Adrenal gland (tissue), 12 donors: ENCODE measurements around the gene NHS. TPM values are rescaled to one million over a fixed set of nuclear protein-coding genes. Genes with fewer than 3 reads are reported as not detected.

ENCODE experiments used
- DNase-seq, 7 donors: peaks; one replicate each; pipeline ENCODE4 v3.0.0-alpha.2; 2019 to 2020
- H3K27ac ChIP-seq, 5 donors: fragments of 200-600 bp; sonication (generic) in 4 of 5; 1 replicate in 3 of 5; 2 replicates in 2 of 5; pipeline versions ENCODE4 v1.5.1 to v1.8.0; 2016 to 2020; ENCODE audit warnings: mild to moderate bottlenecking in 1 of 5
- H3K27me3 ChIP-seq: fragments of 200-600 bp; 2 replicates; pipeline ENCODE4 v1.8.0; 2021
- H3K36me3 ChIP-seq, 2 donors: fragments of 200-600 bp; replicated peaks in 1 of 2; 1 replicate in 1 of 2; 2 replicates in 1 of 2; pipeline versions ENCODE4 v1.5.1 to v1.8.0; 2018 to 2022
- H3K4me1 ChIP-seq, 2 donors: fragments of 200-600 bp; replicated peaks in 1 of 2; 1 replicate in 1 of 2; 2 replicates in 1 of 2; pipeline versions ENCODE4 v1.5.1 to v1.8.0; 2018 to 2021
- H3K4me3 ChIP-seq, 4 donors: fragments of 200-600 bp; sonication (generic) in 3 of 4; one replicate each; pipeline ENCODE4 v1.5.1; 2016 to 2018
- H3K9me3 ChIP-seq, 3 donors: fragments of 200-600 bp; sonication (generic) in 1 of 3; replicated peaks in 1 of 3; 1 replicate in 2 of 3; 2 replicates in 1 of 3; pipeline versions ENCODE4 v1.5.1 to v1.8.0; 2016 to 2021
- POLR2A ChIP-seq, 2 donors: fragments of 450-650 bp; IDR thresholded peaks; one replicate each; pipeline ENCODE4 v1.6.1; 2017; ENCODE audit warnings: antibody characterized with exemption in 2 of 2, mild to moderate bottlenecking in 2 of 2, moderate library complexity in 1 of 2
- WGBS, 4 donors: extraction: QIAGEN DNeasy Blood & Tissue Kit in 2 of 4; methylation state at CpG; one replicate each; pipeline versions ENCODE4 v1.1.5 to v1.1.7; 2013 to 2017; 5-methylcytosine and 5-hydroxymethylcytosine counted together
- intact Hi-C, 2 donors: fragments of 100-400 bp; cut with DNase I; formaldehyde crosslinking; loops; one replicate each; pipeline versions ENCODE4 v1.14.1 to v1.15.0; 2022 to 2023
- polyA plus RNA-seq, 3 donors: library from polyadenylated mRNA; stranded (reverse); fragments of 200-250 nt in 2 of 3; fragments of 350-450 nt in 1 of 3; fragmentation: Illumina TruSeq in 1 of 3; extraction: RNeasy Lipid Tissue Mini Kit (QIAGEN cat#74804) in 1 of 3; gene quantifications; one replicate each; pipeline ENCODE4 v1.2.3, GENCODE V29; 2013 to 2014
- total RNA-seq, 9 donors: library from RNA; depleted of rRNA in 4 of 9; stranded (reverse); fragments of >200 nt in 4 of 9; fragments of 120-200 nt in 1 of 9; fragmentation: NEBNext Ultra II Directional in 1 of 9; extraction: Animal tissue kit (Norgen Biotek cat#: 25700) in 1 of 9; gene quantifications; one replicate each; pipeline versions ENCODE4 v1.1.0 to v1.2.4, GENCODE V29; 2013 to 2023
- TF ChIP-seq, protein P1 (sequence below), 6 experiments: fragments of 450-650 bp in 4 of 6; fragments of 200-600 bp in 2 of 6; sonication (generic) in 1 of 6; IDR thresholded peaks; 1 replicate in 5 of 6; 2 replicates in 1 of 6; pipeline versions ENCODE4 v1.5.1 to v1.8.0; 2016 to 2021; ENCODE audit warnings: antibody characterized with exemption in 6 of 6, mild to moderate bottlenecking in 2 of 6, moderate library complexity in 1 of 6
- donor health status: healthy with polysubstance abuse.
- donor health status: Bipolar disorder and iron deficiency.
- donor health status: DM: yes; HTN: yes; CAD: no.
- donor health status: DM: no; HTN: no; CAD: no.
- donor health status: DM: no; HTN: no; CAD: no.
- donor health status: DM: yes; HTN: yes; CAD: no.

Gene NHS
- total and polyA plus RNA-seq, 12 donors, result 4.4 to 12.5 (median 6.8) TPM

DNA sequence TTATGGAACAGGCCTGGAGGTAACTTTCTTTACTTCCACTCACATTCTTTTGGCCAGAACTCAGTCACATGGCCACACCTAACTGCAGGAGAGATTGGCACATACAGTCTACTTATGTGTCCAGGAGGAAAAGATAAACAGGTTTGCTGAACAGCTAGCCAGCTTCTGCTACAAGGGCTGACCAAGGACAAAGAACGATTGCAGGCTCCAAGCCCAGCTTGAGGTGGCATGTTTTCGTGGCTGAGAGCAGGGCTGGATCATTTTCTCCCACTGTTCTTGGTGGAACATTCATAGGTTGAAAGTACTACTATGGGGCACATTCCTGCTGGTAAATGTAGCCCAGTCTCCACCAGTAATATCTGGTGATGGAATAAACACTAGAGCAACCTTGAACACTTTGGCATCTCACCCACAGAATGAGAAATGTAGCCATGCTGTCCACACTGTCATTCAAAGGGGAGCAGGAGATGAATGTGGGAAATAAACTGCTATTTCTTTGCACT is 28.2 kb downstream of the NHS start:
- H3K27ac ChIP-seq, result peak overlapping the region in 1 of 5 donors; percentile 24
- TF ChIP-seq, protein P1, sequence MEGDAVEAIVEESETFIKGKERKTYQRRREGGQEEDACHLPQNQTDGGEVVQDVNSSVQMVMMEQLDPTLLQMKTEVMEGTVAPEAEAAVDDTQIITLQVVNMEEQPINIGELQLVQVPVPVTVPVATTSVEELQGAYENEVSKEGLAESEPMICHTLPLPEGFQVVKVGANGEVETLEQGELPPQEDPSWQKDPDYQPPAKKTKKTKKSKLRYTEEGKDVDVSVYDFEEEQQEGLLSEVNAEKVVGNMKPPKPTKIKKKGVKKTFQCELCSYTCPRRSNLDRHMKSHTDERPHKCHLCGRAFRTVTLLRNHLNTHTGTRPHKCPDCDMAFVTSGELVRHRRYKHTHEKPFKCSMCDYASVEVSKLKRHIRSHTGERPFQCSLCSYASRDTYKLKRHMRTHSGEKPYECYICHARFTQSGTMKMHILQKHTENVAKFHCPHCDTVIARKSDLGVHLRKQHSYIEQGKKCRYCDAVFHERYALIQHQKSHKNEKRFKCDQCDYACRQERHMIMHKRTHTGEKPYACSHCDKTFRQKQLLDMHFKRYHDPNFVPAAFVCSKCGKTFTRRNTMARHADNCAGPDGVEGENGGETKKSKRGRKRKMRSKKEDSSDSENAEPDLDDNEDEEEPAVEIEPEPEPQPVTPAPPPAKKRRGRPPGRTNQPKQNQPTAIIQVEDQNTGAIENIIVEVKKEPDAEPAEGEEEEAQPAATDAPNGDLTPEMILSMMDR (IDR thresholded peaks at IDR 0.05), result no peak
- no peak for TF ChIP-seq POLR2A (IDR thresholded peaks at IDR 0.05)
- no peaks in the 10 kb centered on the region for H3K36me3 ChIP-seq
- WGBS, 4 donors, result 24 to 47% (median 40%) methylated on average over 2 of the region's 2 CpGs
- DNase-seq, result peak in 2 of 7 donors; percentile 16 to 20
- peaks cover 0 to 2% (median 0%) of the 10 kb centered on the region in 3 donors for H3K9me3 ChIP-seq
- no peaks in the 10 kb centered on the region for H3K27me3 ChIP-seq
- no peaks in the 10 kb centered on the region for H3K4me1 ChIP-seq
- intact Hi-C loops, result no loop called here
- H3K4me3 ChIP-seq, result no peak overlapping the region

DNA sequence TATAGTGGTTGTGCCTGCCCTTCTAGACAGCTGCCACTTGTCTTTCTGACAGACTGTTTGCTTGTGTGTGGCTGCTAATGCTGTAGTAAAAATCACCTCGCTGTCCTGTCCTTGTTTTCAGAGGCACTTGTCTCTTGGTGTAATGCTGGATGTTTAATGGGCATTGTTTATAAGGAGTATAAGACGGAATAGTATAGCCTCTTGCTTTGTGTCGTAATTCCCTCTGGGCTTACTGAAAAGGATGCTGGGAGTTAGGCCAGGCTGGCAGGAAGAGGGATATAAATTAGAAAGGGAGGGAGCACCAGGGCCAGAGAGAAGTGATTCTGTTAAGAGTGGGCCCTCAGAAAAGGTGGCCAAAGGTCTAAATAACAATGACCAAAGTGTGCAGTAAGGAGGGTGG is 29.0 kb downstream of the NHS start:
- DNase-seq, result no peak
- H3K27ac ChIP-seq, result no peak overlapping the region
- H3K27me3 ChIP-seq, result no peaks in the 10 kb centered on the region
- H3K9me3 ChIP-seq, result no peaks in the 10 kb centered on the region
- no peak overlapping the region for H3K4me3 ChIP-seq
- TF ChIP-seq, protein P1 (IDR thresholded peaks at IDR 0.05), result no peak
- TF ChIP-seq POLR2A (IDR thresholded peaks at IDR 0.05), result no peak
- H3K4me1 ChIP-seq, result no peaks in the 10 kb centered on the region
- 58 to 80% (median 73%) methylated on average over 3 of the region's 3 CpGs for WGBS, 4 donors
- H3K36me3 ChIP-seq, result no peaks in the 10 kb centered on the region
- intact Hi-C loops, result no loop called here

DNA sequence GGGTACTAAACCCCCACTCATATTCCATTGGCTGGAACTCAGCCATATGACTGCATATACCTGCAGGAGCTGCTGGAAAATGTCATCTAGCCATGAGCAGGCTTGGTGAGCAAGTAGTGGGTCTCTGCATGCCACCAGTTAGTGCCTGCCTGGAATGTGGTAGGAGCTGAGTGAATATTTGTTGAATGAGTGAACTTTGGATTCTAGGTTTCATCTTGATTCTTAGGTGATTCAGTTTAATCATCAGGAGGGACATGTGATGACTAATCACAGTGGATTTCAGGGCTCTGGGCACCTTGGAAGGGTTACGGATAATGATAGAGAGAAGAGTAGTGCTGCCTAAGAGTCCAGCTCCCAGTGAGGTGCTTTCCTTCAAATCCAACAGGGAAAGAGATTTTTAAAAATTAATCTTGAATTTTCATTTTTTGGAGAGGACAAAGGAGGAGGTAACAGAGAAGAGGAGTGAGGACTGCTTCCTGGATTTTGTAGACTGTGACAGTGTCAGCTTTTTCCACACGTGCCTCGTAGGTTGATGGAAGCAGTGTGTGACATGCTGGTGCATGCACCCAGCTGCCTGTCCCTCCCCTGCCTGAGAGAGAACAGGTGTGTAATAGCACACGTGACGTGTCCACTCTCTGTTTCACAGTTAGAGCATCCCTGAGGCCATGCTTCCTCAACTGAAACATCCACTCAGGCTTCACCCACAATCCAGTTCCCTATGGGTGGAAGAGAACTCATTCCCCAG is 30.4 kb downstream of the NHS start:
- H3K4me1 ChIP-seq, result no peaks in the 10 kb centered on the region
- H3K27ac ChIP-seq, result no peak overlapping the region
- no peaks in the 10 kb centered on the region for H3K36me3 ChIP-seq
- TF ChIP-seq, protein P1 (IDR thresholded peaks at IDR 0.05), result no peak
- no peak for TF ChIP-seq POLR2A (IDR thresholded peaks at IDR 0.05)
- H3K4me3 ChIP-seq, result no peak overlapping the region
- DNase-seq, result no peak
- 72 to 81% (median 78%) methylated on average over 3 to 5 of the region's 5 CpGs for WGBS, 4 donors
- intact Hi-C loops, result no loop called here
- H3K9me3 ChIP-seq, result no peaks in the 10 kb centered on the region
- H3K27me3 ChIP-seq, result no peaks in the 10 kb centered on the region

DNA sequence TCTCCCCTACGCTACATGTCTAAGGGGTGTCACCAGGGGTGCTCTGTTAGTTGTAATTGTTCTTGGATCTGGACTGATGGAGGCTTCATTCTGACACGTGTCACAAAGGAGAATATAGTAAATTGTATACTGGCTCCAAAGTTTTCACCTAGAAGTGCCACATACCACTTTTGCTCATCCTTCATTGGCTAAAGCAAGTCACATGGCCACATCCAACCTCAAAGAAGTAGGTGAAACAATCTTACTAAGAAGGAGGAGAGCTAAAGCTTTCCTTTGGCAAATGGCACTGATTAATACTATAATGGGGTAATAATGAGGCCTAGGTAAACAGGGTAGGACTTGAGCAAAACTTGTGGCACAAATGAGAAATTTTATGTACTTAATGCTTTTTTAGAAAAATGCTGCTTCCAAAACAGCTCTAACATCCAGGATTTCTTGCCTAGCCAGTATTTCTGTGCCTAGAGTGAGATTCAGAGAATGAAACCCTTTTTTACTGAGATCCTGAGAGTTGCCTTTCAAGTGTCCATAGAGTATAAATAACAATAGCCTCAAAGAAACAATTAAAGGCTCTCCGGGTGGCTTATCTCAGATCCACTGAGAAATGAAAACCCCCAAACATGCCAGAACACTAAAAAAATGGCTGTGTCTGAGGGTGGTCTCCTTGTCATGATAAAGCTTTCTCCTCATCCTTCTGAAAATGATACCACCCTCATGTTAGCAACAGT is 34.7 kb downstream of the NHS start:
- Histone ChIP-seq H3K4me1 (peaks cover 0 to 13% of the 10 kb centered on the region in 2 donors), H3K9me3 (no peaks in the 10 kb centered on the region), H3K4me3 (no peak overlapping the region), H3K27ac (no peak overlapping the region), H3K36me3 (no peaks in the 10 kb centered on the region), H3K27me3 (no peaks in the 10 kb centered on the region)
- TF ChIP-seq, protein P1 (IDR thresholded peaks at IDR 0.05), result no peak
- no peak for TF ChIP-seq POLR2A (IDR thresholded peaks at IDR 0.05)
- no peak for DNase-seq
- WGBS, 4 donors, result 66 to 92% (median 91%) methylated on average over 2 to 3 of the region's 3 CpGs
- intact Hi-C loops, result no loop called here
